Lower leg skin (tissue), 3 donors: ENCODE results near the gene AMBRA1.

Source experiments
- CTCF ChIP-seq, 3 donors: fragments of 450-650 bp; IDR thresholded peaks; one replicate each; pipeline ENCODE4 v1.5.1; 2016; ENCODE audit warnings: antibody characterized with exemption in 3 of 3, mild to moderate bottlenecking in 3 of 3, moderate library complexity in 2 of 3
- POLR2A ChIP-seq, 2 donors: fragments of 450-650 bp; IDR thresholded peaks; one replicate each; pipeline ENCODE4 v1.6.1; 2016 to 2017; ENCODE audit warnings: antibody characterized with exemption in 2 of 2, mild to moderate bottlenecking in 1 of 2, moderate library complexity in 1 of 2

DNA sequence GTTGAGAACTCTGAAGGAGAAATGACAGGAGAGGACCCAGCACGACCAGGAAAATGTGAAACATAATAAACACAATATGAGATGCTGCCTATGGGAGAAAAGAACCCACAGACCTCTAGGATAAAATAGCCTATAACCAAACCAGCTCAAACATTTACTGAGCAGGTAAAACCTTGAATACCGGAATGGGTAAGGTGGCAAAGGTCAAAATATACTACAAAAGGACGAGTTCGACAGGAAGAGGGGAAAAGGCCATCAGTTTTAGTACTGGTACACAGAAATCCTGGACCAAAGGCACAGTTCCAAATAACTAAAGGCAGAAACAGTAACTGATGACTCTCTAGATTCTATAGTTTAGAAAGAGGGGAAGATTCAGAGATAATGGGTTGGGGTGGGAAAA, 96.3 kb downstream of the AMBRA1 start:
- no peak for TF ChIP-seq CTCF (IDR thresholded peaks at IDR 0.05)
- TF ChIP-seq POLR2A (IDR thresholded peaks at IDR 0.05) = no peak
